ENCODE data around the gene RTKN.

DNA sequence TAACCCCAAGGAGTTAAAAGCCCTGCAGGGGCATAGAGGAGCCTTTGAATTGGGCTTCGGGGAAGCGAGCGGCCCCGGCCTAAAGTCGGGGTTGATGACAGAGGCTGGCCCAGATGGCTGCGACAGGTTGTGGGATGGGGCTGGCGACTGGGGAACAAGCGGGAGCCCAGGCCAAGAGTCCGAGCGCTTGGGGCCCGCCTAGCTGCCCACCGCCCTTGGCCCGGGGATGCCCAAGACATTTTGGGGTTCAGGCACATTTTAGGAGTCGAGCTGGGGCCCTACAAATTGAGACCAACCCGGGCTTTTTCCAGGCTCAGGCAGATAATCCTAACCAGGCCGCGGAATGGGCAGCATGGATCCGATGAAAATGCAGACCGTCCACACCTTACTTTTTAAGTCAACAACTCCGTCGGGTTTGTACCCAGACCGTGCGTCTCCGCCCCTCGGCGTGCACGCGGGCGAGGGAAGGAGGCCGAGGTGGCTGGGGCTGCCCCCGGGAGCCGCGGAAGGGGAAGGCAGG, 507 bp downstream of the RTKN start:
- TF ChIP-seq, protein P1, sequence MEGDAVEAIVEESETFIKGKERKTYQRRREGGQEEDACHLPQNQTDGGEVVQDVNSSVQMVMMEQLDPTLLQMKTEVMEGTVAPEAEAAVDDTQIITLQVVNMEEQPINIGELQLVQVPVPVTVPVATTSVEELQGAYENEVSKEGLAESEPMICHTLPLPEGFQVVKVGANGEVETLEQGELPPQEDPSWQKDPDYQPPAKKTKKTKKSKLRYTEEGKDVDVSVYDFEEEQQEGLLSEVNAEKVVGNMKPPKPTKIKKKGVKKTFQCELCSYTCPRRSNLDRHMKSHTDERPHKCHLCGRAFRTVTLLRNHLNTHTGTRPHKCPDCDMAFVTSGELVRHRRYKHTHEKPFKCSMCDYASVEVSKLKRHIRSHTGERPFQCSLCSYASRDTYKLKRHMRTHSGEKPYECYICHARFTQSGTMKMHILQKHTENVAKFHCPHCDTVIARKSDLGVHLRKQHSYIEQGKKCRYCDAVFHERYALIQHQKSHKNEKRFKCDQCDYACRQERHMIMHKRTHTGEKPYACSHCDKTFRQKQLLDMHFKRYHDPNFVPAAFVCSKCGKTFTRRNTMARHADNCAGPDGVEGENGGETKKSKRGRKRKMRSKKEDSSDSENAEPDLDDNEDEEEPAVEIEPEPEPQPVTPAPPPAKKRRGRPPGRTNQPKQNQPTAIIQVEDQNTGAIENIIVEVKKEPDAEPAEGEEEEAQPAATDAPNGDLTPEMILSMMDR (IDR thresholded peaks at IDR 0.05; ENCODE audit: poor library complexity), result no peak
- no peak for TF ChIP-seq EZH2 (IDR thresholded peaks at IDR 0.05; ENCODE audit: borderline replicate concordance)
